PC-9 (cell line): Measurements from ENCODE around the gene TTF2.

Experiments used
- CTCF ChIP-seq: fragments of 200-600 bp; sonication (generic); conservative IDR thresholded peaks from 2 replicates; pipeline ENCODE4 v1.6.1; 2017; ENCODE audit warnings: mixed run types, antibody characterized with exemption, mild to moderate bottlenecking, moderate library complexity
- EZH2 ChIP-seq: fragments of 200-600 bp; sonication (generic); IDR thresholded peaks from 2 replicates; pipeline ENCODE4 v1.8.0; 2017; ENCODE audit warnings: antibody characterized with exemption, low read depth

GRCh38 chr1:117135329-117135728 is 75.2 kb downstream of the TTF2 start:
- no peak for TF ChIP-seq CTCF
- no peak for TF ChIP-seq EZH2
